NCI-H2107 treated with DMSO at 0.1 percent for 48 hours (cell line): ENCODE results near the gene HIGD1B.

ENCODE experiments used
- DNase-seq: peaks from one replicate; lab custom pipeline; 2025; ENCODE audit not compliant: unreplicated experiment; lab: John Stamatoyannopoulos, UW

The HIGD1B gene

DNA sequence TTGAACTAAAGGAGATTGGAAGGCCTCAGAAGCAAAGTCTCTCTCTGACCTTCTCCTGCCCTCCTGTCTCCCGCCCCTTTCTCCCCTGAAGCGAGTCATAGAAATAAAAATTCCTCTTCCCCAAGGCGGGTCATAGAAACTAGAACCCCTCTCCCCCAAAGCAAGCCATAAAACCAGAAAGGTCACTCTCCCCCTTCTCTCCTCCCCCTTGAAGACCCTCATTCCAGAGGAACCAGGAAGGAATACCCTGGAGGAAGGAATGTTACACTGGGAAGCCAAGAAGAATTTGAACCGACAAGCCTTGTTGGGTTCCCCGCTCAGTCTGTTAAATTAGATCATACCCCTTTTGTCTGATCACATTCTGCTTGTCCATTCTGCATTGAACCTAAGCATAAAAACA is 14.9 kb upstream of the HIGD1B start:
- no peak for DNase-seq

DNA sequence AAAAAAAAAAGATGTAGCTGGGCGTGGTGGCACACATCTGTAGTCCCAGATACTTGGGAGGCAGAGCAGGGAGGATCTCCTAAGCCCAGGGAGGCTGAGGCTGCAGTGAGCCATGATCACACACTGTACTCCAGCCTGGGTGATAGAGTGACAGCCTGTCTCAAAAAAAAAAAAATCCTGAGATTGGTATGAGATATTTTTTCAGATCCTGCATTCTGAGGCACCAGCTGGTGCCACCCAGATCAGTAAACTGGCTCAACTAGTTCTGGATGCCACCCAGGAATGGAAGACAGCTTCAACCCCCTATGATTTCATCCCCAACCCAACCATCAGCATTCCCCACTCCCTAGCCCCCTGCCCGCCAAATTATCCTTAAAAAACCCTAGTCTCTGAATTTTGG is 10.5 kb upstream of the HIGD1B start:
- DNase-seq, result no peak

GRCh38 chr17:44840274-44840673 is 7.4 kb upstream of the HIGD1B start:
- DNase-seq, result no peak

GRCh38 chr17:44840936-44841335 is 6.7 kb upstream of the HIGD1B start:
- no peak for DNase-seq

- DNase-seq, result no peak
Measured at GRCh38 chr17:44842748-44843147, 4.9 kb upstream of the HIGD1B start.

DNA sequence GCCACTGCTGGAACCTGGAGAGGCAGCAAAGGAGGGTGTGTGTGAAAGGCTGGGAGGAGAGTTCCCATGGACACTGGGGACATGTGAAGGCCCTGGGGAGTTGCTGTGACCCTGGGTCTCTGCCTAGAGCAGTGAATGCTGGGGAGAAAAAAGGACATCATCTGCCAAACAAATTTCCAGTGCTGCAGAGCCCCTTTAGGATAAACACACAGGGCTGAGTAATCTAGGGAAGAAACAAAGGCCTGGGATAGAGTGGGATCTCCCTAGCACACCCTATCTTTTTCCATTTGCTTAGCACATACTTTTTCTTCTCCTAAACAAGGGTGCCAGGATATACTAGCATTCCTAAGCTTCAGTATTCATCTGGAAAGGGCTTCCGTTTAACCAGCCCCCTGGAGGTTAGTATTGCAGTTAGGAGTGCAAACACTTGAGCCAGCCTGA is 3.3 kb upstream of the HIGD1B start:
- no peak for DNase-seq

DNA sequence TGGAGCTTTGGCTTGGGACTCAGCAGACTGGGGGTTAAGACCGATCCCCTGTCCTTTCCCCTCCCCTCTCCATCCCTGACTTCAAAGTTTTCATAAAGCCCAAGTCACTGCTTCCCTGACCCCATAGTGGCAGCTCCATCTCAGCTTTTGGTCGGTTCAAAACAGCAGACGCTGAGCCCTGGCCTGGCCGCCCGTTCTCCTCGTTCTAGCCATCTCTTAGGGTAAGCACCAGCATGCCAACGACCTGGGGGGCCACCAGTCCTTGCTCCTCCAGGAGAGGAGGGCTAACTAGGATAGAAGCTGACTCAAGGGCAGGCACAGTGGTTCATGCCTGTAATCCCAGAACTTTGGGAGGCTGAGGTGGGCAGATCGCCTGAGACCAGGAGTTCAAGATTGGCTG is 1.5 kb upstream of the HIGD1B start:
- DNase-seq, result no peak

GRCh38 chr17:44848257-44848795 is 643 bp downstream of the HIGD1B start:
- DNase-seq, result no peak

- DNase-seq, result no peak
Measured at GRCh38 chr17:44848961-44849489, 1.3 kb downstream of the HIGD1B start.

- peak; percentile 26 for DNase-seq
Measured at GRCh38 chr17:44850025-44850424, 2.3 kb downstream of the HIGD1B start.

DNA sequence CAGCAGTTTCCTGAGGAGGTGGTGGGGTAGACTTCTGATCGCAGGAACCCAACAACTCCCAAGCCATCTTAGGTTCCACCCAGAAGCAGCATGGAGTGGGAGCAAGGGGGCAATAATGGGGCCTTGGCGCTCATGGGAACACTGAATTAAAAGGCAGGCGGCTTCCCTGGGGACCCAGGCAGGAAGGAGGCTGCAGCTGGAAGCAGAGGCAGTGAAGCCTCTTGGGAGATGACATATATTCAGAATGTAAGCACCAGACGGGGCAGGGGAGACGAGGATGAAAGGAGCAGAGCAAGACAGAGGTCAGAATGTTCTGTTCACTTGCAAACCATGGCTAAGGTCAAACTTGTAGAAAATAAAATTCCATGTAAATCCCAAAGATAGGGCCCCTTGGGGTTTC is 2.9 kb downstream of the HIGD1B start:
- peak; percentile 25 for DNase-seq

DNA sequence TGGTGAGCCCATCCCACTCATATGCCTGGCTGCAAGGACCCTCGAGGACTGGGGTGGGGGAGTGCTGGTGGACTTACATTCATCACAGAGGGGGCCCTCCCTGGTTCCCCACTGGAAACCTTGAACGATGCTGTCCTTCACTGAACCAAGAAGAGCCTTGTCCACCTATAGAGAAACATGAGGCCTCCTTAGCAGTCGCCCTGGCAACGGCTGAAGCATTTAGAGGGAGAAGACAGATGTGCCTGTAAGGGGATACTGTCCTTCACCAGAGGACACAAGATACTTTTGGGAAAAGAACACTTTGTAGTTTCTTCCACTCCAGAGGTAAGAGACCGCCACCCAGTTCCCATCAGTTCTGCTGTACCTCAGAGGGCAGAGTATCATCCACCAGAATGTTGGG is 6.5 kb downstream of the HIGD1B start:
- no peak for DNase-seq

GRCh38 chr17:44859701-44860100 is 12.0 kb downstream of the HIGD1B start:
- DNase-seq, result no peak

DNA sequence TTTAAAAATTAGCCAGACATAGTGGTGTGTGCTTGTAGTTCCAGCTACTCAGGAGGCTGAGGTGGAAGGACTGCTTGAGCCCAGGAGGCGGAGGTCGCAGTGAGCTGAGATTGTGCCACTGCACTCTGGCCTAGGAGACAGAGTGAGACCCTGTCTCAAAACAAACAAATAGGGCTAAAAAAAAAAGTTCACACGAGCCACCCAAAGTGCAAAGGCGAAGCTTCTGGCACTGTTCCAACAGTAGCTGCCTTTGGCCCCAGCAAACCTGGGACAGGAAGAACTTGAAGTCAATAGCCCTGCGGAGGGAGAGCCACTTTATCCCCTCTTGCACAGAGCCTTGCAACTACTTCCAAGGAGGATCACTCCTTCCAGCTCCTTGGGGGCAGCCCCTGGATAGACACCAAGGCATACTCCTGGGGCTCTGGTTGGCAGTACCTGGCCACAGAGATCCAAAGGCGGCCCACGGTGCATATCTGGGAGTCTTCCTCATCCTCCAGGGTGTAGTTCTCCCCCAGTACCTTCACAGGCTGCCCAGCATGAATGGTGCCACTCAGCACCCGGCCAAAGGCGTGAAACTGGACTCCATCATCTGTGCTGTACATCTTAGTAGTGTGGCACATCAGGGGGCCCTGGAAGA is 14.7 kb downstream of the HIGD1B start:
- DNase-seq, result no peak

DNA sequence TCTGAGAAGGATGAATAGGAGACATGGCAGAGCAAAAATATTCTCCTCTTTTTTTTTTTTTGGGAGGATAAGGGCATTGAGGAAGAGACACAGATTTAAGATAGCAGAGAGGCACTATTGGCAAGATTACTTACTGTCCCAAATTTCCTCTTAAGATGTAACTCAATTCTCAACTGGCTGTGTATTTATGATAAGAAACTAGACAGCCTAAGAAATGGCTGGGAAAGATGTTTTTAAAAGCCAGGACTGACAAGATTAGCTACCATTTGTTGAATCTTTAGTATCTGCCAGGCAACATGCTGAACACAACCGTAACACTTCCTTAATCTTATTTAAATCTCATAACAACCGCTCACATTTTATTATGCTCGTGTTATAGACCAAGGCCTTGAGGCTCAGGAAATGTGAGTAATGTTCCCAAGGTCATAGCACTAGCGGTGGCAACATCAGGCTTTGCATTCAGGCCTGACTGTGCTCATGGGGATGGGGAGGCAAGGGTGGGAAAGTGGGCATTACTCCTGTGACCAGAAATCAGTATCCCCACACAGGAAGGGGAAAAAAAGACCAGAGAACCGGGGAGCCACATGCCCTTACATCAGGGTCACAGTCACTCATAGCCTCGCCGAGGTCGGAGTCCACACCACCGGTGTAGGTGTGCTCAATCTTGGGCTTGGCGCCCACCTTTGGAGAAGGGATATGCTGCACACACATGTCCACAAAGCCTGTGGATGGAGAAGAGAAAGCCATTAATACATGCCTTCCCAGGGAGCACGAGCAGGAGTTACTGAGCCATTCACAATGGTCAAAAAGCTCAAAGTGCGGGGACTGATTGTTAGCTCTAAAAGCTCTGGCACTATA is 15.6 kb downstream of the HIGD1B start:
- no peak for DNase-seq

GRCh38 chr17:44864831-44865230 is 17.1 kb downstream of the HIGD1B start:
- no peak for DNase-seq

DNA sequence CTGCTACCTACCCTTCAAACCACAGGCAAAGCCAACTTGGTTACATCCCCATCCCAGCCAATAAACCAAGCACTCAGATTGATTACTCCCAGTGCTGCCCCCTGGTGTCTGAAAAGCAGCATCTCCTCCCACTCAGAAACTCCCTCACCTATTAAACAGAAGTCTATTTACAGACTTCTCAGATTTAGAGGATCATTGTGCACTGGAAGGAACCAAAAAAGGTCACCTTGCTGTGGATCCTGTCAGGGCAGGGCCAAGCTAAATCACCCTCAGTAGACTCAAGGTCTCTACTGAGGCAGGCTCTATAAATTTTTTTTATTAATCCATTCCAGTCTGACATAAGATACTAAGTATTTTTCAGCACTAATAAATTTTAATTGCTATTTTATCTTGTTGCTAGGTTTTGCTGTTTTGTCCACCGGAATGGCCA is 17.6 kb downstream of the HIGD1B start:
- peak; percentile 45 for DNase-seq

- DNase-seq, result no peak
Measured at GRCh38 chr17:44865931-44866330, 18.2 kb downstream of the HIGD1B start.

- no peak for DNase-seq
Measured at GRCh38 chr17:44867841-44868240, 20.2 kb downstream of the HIGD1B start.

GRCh38 chr17:44871556-44871955 is 23.9 kb downstream of the HIGD1B start:
- DNase-seq, result no peak

DNA sequence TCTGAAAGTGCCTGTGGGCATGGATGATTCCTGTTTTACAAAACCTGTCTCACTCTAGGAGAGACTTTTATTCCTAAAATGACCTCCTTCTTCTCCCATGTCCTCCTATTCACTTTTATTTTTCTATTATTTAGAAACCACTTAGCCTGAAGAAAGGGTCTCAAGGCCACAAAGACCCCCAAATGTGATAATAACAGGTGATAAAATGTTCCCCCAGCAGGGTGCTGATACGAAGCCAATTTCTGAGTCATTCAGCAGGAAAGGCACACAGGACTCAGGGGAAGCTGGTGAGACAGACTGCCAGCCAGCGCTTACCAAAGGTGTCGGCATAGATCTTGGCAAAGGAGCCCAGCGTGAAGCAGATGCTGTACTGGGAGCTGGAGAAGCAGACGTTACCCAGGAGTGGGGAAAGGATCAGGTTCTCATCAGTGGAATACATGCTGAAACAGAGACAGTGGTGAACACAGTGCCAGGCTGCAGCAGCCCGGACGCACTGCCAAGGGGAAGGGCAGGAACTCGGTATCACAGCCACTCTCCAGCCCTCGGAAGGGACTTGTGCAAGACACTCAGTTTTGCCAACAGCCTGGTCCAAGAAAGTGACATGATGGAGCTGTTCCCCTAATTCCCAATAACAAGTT is 24.6 kb downstream of the HIGD1B start:
- DNase-seq, result peak; percentile 84
